ENCODE results near the gene TDO2. TPM values are rescaled to one million over a fixed set of nuclear protein-coding genes. Genes with fewer than 3 reads are reported as not detected.
"Not testable (repeated sequence)": the region's sequence is repeated elsewhere in the genome, so short reads cannot be mapped to it uniquely, and the experiment has no call there.

The TDO2 gene
- total RNA-seq, 1 donor from 2014 or later = not detected

DNA sequence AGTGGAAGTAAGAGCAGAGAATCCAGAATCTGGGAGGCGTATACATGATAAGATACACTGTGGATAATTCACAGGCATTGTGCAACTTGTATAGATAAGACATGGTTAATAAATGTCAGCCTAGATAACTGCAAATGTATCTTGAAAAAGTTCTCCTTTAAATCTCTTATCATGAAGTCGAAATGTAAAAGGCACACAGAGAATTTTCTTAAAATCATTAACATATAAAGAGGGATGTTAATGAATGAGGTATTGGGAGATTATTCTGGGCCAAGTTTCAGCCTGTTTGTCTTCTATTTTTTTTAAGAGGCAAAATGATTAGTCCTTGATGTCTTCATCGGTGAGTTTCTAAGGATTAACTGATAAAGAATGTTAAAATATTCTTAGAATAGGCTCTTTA lies 835 bp downstream of the TDO2 start:
- DNase-seq = no peak
- no peak for ATAC-seq (ENCODE audit: poor library complexity)
- intact Hi-C loops (cut with DNase I) = no loop called here

DNA sequence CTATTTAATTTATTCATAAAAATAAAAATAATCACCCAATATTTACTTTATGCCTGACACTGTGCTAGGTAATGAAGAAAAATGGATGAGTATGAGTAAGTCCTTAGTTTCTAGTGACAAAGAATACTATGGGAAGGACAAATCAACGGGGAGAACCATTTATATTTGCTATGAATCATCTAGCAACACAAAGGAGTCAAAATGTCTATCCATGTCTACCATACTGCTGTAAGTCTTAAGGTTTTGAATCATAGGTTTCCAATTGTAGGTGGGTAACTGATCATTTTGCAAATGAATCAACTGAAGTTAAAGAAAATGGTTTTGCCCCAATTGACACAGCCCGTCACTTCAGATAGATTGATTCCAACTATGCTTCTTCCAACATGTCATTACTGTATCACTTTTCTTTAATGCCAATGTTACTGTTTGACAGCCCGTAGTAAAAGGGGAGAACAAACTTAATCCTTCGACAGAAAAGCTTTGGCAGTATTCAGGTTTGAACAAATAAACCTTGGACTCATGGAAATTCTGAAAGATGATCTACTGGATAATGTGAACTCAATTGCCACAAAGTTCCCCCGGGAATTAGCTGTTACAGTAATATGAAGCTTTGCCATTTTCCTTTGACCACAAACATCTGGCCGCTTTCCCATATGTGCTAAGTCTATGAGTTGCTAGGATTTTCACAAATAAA lies 3.2 kb downstream of the TDO2 start:
- DNase-seq (no peak), ATAC-seq (ENCODE audit: poor library complexity) (no peak)
- intact Hi-C loops (cut with DNase I) = no loop called here

DNA sequence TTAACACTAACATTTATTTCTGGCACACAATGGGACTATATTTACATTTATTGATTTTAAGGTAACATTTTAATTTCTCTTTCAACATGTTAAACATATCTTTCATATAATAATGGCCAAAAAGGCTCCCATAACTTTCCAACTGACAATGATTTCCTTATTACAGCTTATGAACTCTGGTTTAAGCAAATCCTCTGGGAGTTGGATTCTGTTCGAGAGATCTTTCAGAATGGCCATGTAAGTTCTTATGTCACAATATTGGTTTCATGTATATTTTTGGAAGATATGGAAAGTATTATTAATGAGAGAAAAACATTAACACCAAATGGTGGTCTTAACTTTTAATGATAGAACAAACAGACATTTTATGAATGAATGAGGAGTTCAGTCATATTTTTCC lies 4.1 kb downstream of the TDO2 start:
- intact Hi-C loops (cut with DNase I) = no loop called here
- ATAC-seq (ENCODE audit: poor library complexity) = no peak
- no peak for DNase-seq

GRCh38 chr4:155908187-155909139 lies 5.0 kb downstream of the TDO2 start:
- DNase-seq (no peak), ATAC-seq (ENCODE audit: poor library complexity) (no peak)
- intact Hi-C loops (cut with DNase I) = no loop called here

- ATAC-seq (ENCODE audit: poor library complexity) = no peak
- no peak for DNase-seq
- intact Hi-C loops (cut with DNase I) = no loop called here
Measured at GRCh38 chr4:155909615-155910226, 6.2 kb downstream of the TDO2 start.

DNA sequence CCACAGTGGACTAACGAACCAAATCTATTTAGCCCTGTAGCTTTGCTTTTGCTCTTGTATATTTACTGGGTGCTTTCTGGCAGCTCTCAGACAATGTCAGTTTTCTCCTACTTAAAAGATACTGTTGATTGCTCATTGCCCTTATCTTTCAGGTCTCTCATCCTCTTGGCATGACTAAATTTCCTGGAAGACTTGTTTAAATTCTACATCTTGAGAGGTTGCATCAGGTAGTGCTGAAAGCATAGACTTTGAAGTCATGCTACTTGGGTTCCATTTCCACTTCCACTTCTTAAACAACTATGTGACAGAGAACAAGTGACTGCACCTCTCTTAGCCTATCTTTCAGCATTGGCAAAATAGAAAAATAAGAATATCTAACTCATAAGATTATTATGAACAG lies 8.4 kb downstream of the TDO2 start:
- ATAC-seq (ENCODE audit: poor library complexity) = no peak
- intact Hi-C loops (cut with DNase I) = no loop called here
- DNase-seq = no peak

- intact Hi-C loops (cut with DNase I) = no loop called here
- DNase-seq (no peak), ATAC-seq (ENCODE audit: poor library complexity) (no peak)
Measured at GRCh38 chr4:155914782-155915181, 11.3 kb downstream of the TDO2 start.

- intact Hi-C loops (cut with DNase I) = no loop called here
- DNase-seq (no peak), ATAC-seq (ENCODE audit: poor library complexity) (no peak)
Measured at GRCh38 chr4:155921597-155921996, 18.1 kb downstream of the TDO2 start.

- intact Hi-C loops (cut with DNase I) = no loop called here
- DNase-seq (no peak), ATAC-seq (ENCODE audit: poor library complexity) (no peak)
Measured at GRCh38 chr4:155924637-155925036, 21.1 kb downstream of the TDO2 start.

DNA sequence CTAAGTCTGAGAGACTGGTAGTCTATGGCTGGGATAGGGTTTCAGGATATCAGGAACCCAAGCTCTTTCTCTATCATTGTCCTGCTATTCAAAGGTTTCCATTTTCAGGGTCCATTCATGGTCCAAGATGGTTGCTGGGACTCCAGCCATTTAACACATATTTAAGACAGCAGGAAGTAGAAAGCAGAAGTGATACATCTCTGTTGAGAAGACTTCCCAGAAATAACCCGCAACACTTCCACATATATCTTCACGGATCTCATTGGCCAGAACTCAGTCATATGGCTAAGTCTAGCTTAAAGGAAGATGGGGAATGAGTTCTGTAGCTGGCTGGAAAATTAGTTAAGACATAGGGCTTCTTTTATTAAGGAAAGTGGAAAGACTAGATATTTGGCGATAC lies 26.3 kb downstream of the TDO2 start:
- ATAC-seq (ENCODE audit: poor library complexity) (no peak), DNase-seq (no peak)
- intact Hi-C loops (cut with DNase I) = no loop called here

- intact Hi-C loops (cut with DNase I) = no loop called here
- ATAC-seq (ENCODE audit: poor library complexity) = no peak
- no peak for DNase-seq
Measured at GRCh38 chr4:155930330-155930729, 26.8 kb downstream of the TDO2 start.

DNA sequence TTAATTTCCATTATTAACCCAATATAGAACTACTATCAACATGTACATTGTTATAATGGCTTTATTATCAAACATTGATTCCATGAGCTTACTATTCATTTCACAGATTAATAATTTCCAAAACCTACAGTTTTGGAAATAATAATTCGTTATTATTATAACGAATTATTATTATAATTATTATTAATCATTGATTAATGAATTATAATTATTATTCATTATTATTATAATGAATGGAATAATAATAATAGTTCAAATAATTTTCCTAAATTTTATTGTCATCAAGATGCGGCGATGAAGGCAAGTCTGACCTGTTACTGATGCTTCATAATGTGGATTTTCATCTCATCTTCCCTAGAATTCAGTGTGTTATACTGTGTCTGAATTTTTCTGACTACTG lies 28.1 kb downstream of the TDO2 start:
- ATAC-seq (ENCODE audit: poor library complexity) (no peak), DNase-seq (no peak)
- intact Hi-C loops (cut with DNase I) = no loop called here

GRCh38 chr4:155934634-155935033 lies 31.1 kb downstream of the TDO2 start:
- ATAC-seq (ENCODE audit: poor library complexity); DNase-seq; intact Hi-C loops (cut with DNase I): not testable (repeated sequence)

DNA sequence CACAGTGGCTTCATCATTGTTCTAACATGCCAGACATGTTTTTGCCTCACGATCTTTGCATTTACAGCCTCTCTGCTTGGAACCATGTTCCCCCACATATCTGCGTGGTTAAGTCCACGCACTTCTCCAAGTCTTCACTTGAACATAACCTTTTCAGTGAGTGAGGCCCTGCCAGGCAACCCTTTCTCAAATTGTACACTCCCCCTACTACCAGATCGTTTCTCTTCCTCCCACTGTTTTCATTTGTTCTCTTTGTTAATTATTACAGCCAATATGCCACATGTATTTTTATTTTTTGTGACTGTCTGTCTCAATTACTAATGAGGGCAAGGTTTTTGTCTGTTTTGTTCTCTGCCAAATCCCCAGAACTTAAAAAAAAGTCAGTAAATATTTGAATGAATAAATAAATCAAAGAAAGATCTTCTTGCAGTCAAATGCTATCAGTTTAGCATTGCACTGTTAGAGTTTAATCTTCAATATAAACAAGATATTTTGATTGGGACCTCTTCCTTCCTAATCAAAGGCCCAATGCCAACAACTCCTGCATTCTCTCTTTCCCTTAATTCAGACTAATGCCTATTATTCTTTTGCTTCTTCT lies 32.0 kb downstream of the TDO2 start:
- DNase-seq = no peak
- intact Hi-C loops (cut with DNase I) = no loop called here
- ATAC-seq (ENCODE audit: poor library complexity) = no peak

- ATAC-seq (ENCODE audit: poor library complexity) (no peak), DNase-seq (no peak)
- intact Hi-C loops (cut with DNase I) = no loop called here
Measured at GRCh38 chr4:155941085-155941790, 37.7 kb downstream of the TDO2 start.

DNA sequence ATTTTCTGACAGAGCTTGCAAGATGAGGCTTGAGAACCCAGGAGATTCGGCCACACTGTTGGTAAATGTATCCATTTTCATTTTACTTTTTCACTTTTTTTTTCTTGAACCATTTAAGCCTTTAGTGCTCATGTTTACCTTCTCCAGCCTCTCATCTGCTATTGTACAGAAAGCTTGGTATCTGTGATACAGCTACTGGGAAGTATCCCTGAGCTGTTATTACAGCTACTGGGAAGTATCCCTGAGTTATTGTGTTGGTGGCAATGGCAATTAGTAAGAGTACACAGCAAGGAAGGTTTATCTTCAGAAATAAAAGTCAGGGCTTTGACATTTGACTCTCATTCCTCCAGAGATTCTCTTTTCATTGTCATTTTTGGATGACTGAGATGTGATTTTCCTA lies 38.3 kb downstream of the TDO2 start:
- ATAC-seq (ENCODE audit: poor library complexity) (no peak), DNase-seq (no peak)
- intact Hi-C loops (cut with DNase I) = no loop called here

GRCh38 chr4:155943605-155944291 lies 40.3 kb downstream of the TDO2 start:
- intact Hi-C loops (cut with DNase I) = no loop called here
- DNase-seq (no peak), ATAC-seq (ENCODE audit: poor library complexity) (no peak)

GRCh38 chr4:155944516-155944915 lies 41.0 kb downstream of the TDO2 start:
- DNase-seq (no peak), ATAC-seq (ENCODE audit: poor library complexity) (no peak)
- intact Hi-C loops (cut with DNase I) = no loop called here

All from Right ventricle myocardium superior (tissue), 1 donor.